DMS53 treated with DMSO at 0.1 percent for 48 hours (cell line): ENCODE measurements around the gene FANCM.
A peak's percentile ranks its signal among the peaks of the same experiment; 100 is the strongest.

ENCODE experiments used
- DNase-seq: peaks from one replicate; lab custom pipeline; 2025; ENCODE audit not compliant: unreplicated experiment; lab: John Stamatoyannopoulos, UW

FANCM gene

GRCh38 chr14:45135659-45136395 is at the start of gene FANCM:
FANCM (plus strand) TSS chr14:45135930; CDS start chr14:45136032, 102 bp downstream.
- DNase-seq = peak; percentile 82

GRCh38 chr14:45089813-45090212 is 45.9 kb upstream of the FANCM start:
- DNase-seq = no peak

GRCh38 chr14:45091710-45092109 is 44.0 kb upstream of the FANCM start:
- DNase-seq = no peak

- DNase-seq = no peak
Observed at GRCh38 chr14:45094275-45094674, 41.5 kb upstream of the FANCM start.

- no peak for DNase-seq
Observed at GRCh38 chr14:45095143-45095542, 40.6 kb upstream of the FANCM start.

GRCh38 chr14:45096218-45096617 is 39.5 kb upstream of the FANCM start:
- DNase-seq = no peak

GRCh38 chr14:45103806-45104205 is 31.9 kb upstream of the FANCM start:
- DNase-seq = no peak

GRCh38 chr14:45104561-45104960 is 31.2 kb upstream of the FANCM start:
- no peak for DNase-seq

- DNase-seq = peak; percentile 91
Observed at GRCh38 chr14:45112896-45113781, 22.6 kb upstream of the FANCM start.

- DNase-seq = no peak
Observed at GRCh38 chr14:45114327-45114726, 21.4 kb upstream of the FANCM start.

GRCh38 chr14:45118594-45118993 is 17.1 kb upstream of the FANCM start:
- no peak for DNase-seq

- no peak for DNase-seq
Observed at GRCh38 chr14:45120096-45120495, 15.6 kb upstream of the FANCM start.

GRCh38 chr14:45123271-45123670 is 12.5 kb upstream of the FANCM start:
- no peak for DNase-seq

GRCh38 chr14:45125754-45126153 is 10.0 kb upstream of the FANCM start:
- no peak for DNase-seq

GRCh38 chr14:45128963-45129629 is 6.6 kb upstream of the FANCM start:
- no peak for DNase-seq

GRCh38 chr14:45133683-45134050 is 2.1 kb upstream of the FANCM start:
- DNase-seq = no peak

GRCh38 chr14:45134051-45134958 is 1.4 kb upstream of the FANCM start, which contains the start of gene FKBP3:
FKBP3 (minus strand) TSS chr14:45134481; CDS start chr14:45134456, 25 bp downstream.
- DNase-seq = peak; percentile 89

- DNase-seq = peak; percentile 51
Observed at GRCh38 chr14:45135156-45135555, 574 bp upstream of the FANCM start.

GRCh38 chr14:45136399-45136798 is 669 bp downstream of the FANCM start:
- peak; percentile 37 for DNase-seq

GRCh38 chr14:45140661-45141187 is 5.0 kb downstream of the FANCM start:
- no peak for DNase-seq
